GM19372 (cell line): Measurements from ENCODE around the gene CIB1.
"Not testable (repeated sequence)": the region's sequence is repeated elsewhere in the genome, so short reads cannot be mapped to it uniquely, and the experiment has no call there.

Experiments
- ATAC-seq: cut with Tn5 transposase; IDR thresholded peaks from one replicate; pipeline ENCODE4 v1.9.1; 2021; ENCODE audit warnings: mild to moderate bottlenecking, low read depth, moderate library complexity; ENCODE audit not compliant: unreplicated experiment

The CIB1 gene

GRCh38 chr15:90201130-90201943, 32.4 kb downstream of the CIB1 start, which contains the start of gene SEMA4B:
TSS of gene SEMA4B (plus strand) at chr15:90201330. CDS start at chr15:90201579, 249 bp downstream.
- peak; percentile 77 for ATAC-seq

- peak; percentile 13 for ATAC-seq
Measured at GRCh38 chr15:90200534-90201129, 33.1 kb downstream of the CIB1 start.

DNA sequence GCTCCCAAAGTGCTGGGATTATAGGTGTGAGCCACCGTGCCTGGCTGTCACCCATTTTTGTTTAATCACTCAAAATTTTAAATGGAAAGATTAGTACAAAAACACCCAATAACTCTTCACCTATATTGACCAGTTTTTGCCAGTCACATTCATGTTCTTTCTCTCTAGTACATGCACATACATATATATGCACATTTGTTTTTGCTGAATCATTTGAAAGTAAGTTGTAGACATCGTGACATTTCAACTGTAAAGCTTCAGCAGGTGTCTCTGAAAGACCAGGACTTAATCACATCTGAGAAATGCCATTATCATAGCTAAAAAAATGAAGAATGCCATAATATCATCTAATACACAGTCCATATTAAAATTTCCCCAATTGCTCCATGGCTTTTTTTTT, 39.1 kb downstream of the CIB1 start:
- no peak for ATAC-seq

DNA sequence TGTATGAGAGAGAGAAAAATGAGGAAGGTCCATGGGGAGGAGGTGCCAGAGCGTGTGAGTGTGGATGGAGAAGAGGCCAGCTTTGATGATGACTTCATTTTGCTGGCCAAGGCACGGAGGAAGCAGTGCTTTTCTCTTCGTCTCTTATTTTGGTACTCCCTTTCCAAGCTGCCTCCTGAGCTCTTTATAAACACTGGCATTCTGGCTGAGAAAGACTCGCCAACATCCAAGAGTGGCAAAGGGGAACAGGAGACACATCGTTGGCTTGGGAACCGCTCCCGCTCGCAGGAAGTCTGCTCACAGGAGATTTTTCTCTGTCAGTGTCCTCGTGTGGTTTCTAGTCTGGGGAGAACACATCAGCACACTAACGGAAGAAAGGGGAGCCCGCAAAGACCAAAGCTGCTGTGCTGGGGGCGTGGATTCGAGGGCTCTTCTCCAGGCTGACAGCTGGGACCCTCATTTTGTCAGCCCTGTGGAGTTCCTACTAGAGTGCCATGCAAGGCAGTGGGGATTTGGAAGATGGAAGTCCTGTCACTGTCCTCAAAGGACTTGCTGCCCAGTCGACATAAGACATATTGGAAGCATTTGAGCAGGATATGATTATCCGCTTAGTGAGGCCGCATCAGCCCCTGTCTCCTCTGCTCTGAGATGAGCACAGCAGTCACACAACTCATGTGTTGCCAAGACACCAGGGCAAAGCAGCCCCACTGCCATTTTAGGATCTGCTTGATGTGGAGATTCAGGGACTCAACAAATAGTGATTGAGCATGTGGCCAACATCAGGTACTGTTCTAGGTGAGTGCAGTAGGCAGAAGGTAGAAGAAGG, 40.6 kb downstream of the CIB1 start:
- no peak for ATAC-seq

DNA sequence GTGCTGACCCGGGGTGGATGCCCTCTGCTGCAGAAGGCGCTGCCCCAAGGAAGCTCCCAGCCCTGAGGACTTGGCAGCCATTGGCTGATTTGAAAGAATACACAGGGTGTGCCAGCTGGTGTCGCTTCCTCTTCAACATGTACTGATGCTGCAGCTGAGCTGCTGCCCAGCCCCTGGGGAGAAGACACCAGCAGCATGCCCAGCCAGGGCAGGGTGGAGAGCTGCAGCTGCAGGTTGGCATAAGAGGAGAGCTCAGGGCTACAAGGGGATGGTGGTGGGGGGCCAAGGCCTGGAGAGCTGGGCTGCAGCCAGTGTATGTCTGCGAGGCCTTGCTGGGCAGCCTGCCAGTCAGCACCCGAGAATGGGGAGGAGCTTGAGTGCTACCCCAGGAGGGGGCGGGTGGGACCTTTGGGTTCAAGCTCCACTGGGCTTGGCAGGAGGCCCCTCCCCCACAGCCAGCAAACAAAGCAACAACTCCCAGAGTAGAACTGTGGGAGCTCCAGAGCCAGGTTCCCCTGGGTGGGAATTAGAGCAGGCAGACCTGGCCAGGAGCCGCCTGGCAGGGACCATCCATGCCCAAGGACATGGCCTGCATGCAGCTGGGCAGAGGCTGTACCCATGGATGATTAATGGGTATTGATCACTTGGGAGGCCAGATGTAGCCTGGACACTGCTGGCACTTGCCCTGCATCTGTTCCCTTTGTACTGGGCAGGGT, 41.8 kb downstream of the CIB1 start:
- peak; percentile 46 for ATAC-seq

GRCh38 chr15:90191344-90191687, 42.4 kb downstream of the CIB1 start:
- ATAC-seq = no peak

DNA sequence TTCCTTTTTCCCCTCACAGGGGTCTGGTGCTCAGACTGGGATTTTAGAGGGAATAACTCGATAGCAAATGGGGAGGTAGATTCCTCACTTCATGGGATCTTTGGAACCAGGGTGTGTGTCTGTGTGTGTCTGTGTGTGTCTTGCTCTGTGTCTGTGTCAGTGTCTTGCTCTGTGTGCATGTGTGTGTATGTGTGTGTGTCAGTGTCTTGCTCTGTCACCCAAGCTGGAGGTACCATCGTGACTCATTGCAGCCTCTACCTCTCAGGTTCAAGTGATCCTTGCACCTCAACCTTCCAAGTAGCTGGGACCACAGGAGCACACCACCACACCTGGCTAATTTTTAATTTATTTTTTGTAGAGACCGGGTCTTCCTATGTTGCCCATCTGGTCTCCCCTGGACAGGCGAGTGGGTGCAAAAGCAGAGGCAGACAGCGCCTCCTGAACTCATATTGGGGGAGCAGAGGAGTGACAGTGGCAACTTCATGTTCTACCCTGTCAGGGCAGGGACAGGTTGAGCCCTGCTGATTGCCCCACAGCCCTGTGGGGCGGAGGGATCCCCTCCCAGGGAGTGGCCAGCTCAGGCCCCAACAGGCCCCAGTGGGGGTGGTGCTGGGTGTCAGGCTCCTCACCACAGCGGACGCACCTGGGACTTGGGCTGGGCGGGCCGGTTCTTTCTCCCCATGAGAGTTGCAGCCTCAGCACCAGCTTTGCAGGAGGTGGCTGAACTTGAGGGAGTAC, 43.0 kb downstream of the CIB1 start:
- ATAC-seq = no peak

GRCh38 chr15:90189781-90190467, 43.8 kb downstream of the CIB1 start:
- ATAC-seq = no peak

DNA sequence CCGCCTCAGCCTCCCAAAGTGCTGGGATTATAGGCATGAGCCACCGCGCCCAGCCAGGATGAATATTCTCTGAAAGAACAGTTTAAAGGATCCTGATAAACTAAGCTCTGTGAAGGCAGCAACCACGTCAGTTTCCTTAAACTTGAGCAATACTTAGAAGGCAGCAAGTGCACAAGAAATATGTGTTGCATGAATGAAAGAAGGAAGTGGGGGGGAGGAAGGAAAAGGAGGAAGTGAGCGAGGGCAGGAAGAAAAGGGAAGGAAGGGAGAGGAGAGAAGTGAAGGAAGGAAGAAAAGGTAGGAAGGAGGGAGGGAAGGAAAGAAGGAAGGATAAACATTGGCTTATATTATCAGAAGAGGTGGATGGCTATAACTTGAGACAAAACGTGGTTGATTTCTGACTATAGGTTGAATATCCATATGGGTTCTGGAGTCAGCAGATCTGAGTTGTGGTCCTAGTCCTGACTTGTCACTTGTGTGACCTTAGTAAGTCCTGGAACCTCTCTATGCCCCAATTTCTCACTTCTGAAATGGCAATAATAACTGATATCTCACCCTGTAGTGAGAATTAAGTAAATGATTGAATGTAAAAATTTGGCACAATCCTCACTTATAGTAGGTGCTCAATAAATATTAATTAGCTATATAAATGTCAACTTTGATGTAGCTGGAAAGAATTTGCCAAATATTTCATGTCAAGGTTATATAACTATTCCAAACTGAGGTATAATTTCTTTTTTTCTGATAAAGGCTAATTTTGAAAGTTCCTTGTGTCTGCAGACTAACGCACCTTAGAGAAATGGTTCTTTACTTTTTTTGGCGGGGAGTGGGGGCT, 44.6 kb downstream of the CIB1 start:
- ATAC-seq = no peak

DNA sequence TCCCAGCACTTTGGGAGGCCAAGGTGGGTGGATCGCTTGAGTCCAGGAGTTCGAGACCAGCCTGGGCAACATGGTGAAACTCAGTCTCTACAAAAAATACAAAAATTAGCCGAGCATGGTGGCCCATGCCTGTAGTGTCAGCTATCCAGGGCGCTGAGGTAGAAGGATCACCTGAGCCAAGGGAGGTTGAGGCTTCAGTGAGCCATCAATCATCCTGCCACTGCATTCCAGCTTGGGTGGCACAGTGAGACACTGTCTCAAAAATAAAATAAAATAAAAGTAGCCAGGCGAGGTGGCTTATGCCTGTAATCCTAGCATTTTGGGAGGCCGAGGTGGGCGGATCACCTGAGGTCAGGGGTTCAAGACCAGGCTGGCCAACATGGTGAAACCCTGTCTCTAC, 45.7 kb downstream of the CIB1 start:
- ATAC-seq = not testable (repeated sequence)

- no peak for ATAC-seq
Measured at GRCh38 chr15:90187257-90187868, 46.4 kb downstream of the CIB1 start.

- ATAC-seq = peak; percentile 50
Measured at GRCh38 chr15:90184786-90185704, 48.7 kb downstream of the CIB1 start.

GRCh38 chr15:90184119-90184785, 49.5 kb downstream of the CIB1 start:
- peak; percentile 54 for ATAC-seq

GRCh38 chr15:90181776-90182175, 52.0 kb downstream of the CIB1 start:
- no peak for ATAC-seq
